GM18526 (cell line): ENCODE measurements around the gene BOLL.
A peak's percentile ranks its signal among the peaks of the same experiment; 100 is the strongest.

Source experiments
- POLR2A ChIP-seq: IDR thresholded peaks from 3 replicates; pipeline ENCODE4 v1.6.1; 2011; ENCODE audit not compliant: insufficient read length; ENCODE audit errors: extremely low read depth

Gene BOLL

GRCh38 chr2:197740200-197740599, 44.9 kb downstream of the BOLL start:
- no peak for TF ChIP-seq POLR2A

GRCh38 chr2:197727011-197727410, 58.1 kb downstream of the BOLL start:
- no peak for TF ChIP-seq POLR2A

- no peak for TF ChIP-seq POLR2A
Measured at GRCh38 chr2:197717863-197718262, 67.3 kb downstream of the BOLL start.

GRCh38 chr2:197713271-197713670, 71.8 kb downstream of the BOLL start:
- TF ChIP-seq POLR2A = no peak

GRCh38 chr2:197711578-197711977, 73.5 kb downstream of the BOLL start:
- TF ChIP-seq POLR2A = no peak

GRCh38 chr2:197710424-197711042, 74.6 kb downstream of the BOLL start:
- TF ChIP-seq POLR2A = no peak

GRCh38 chr2:197708331-197708730, 76.8 kb downstream of the BOLL start:
- no peak for TF ChIP-seq POLR2A

- no peak for TF ChIP-seq POLR2A
Measured at GRCh38 chr2:197707316-197708213, 77.6 kb downstream of the BOLL start.

- TF ChIP-seq POLR2A = no peak
Measured at GRCh38 chr2:197706839-197707207, 78.3 kb downstream of the BOLL start.

GRCh38 chr2:197705912-197706838, 78.9 kb downstream of the BOLL start:
- TF ChIP-seq POLR2A = no peak

GRCh38 chr2:197705121-197705911, 79.8 kb downstream of the BOLL start, which contains the start of gene MARS2:
TSS of gene MARS2 (plus strand) at chr2:197705369. CDS start at chr2:197705406, 37 bp downstream.
- peak; percentile 94 for TF ChIP-seq POLR2A

GRCh38 chr2:197704434-197705120, 80.5 kb downstream of the BOLL start:
- TF ChIP-seq POLR2A = no peak

- TF ChIP-seq POLR2A = no peak
Measured at GRCh38 chr2:197700960-197701359, 84.2 kb downstream of the BOLL start.

GRCh38 chr2:197677483-197677882, 107.6 kb downstream of the BOLL start:
- no peak for TF ChIP-seq POLR2A
